IPS-NIHi7 (cell line): ENCODE data around the gene UVRAG.
"Not testable (repeated sequence)": the region's sequence is repeated elsewhere in the genome, so short reads cannot be mapped to it uniquely, and the experiment has no call there.

Source experiments
- DNase-seq: peaks from one replicate; pipeline ENCODE4 v3.0.0; 2012; ENCODE audit warnings: mixed read lengths; ENCODE audit errors: extremely low spot score

UVRAG gene

GRCh38 chr11:75913984-75914383 is 99.0 kb downstream of the UVRAG start:
- no peak for DNase-seq

- DNase-seq, result no peak
Observed at GRCh38 chr11:75916882-75917281, 101.9 kb downstream of the UVRAG start.

GRCh38 chr11:75918331-75918730 is 103.3 kb downstream of the UVRAG start:
- no peak for DNase-seq

GRCh38 chr11:75919525-75919924 is 104.5 kb downstream of the UVRAG start:
- no peak for DNase-seq

- no peak for DNase-seq
Observed at GRCh38 chr11:75920848-75921247, 105.8 kb downstream of the UVRAG start.

GRCh38 chr11:75921808-75922207 is 106.8 kb downstream of the UVRAG start:
- no peak for DNase-seq

GRCh38 chr11:75924966-75925784 is 110.2 kb downstream of the UVRAG start:
- DNase-seq, result no peak

GRCh38 chr11:75925785-75926164 is 110.8 kb downstream of the UVRAG start:
- DNase-seq, result no peak

GRCh38 chr11:75929706-75930105 is 114.7 kb downstream of the UVRAG start:
- no peak for DNase-seq

GRCh38 chr11:75930534-75930933 is 115.5 kb downstream of the UVRAG start:
- DNase-seq, result no peak

GRCh38 chr11:75931124-75931523 is 116.1 kb downstream of the UVRAG start:
- DNase-seq, result no peak

- not testable (repeated sequence) for DNase-seq
Observed at GRCh38 chr11:75933736-75934135, 118.7 kb downstream of the UVRAG start.

- DNase-seq, result no peak
Observed at GRCh38 chr11:75934851-75935250, 119.8 kb downstream of the UVRAG start.

GRCh38 chr11:75938543-75938942 is 123.5 kb downstream of the UVRAG start:
- DNase-seq, result no peak

- DNase-seq, result no peak
Observed at GRCh38 chr11:75939516-75939915, 124.5 kb downstream of the UVRAG start.

GRCh38 chr11:75939992-75940391 is 125.0 kb downstream of the UVRAG start:
- no peak for DNase-seq

- DNase-seq, result no peak
Observed at GRCh38 chr11:75940911-75941310, 125.9 kb downstream of the UVRAG start.

GRCh38 chr11:75944515-75944914 is 129.5 kb downstream of the UVRAG start:
- DNase-seq, result no peak

GRCh38 chr11:75945446-75945845 is 130.4 kb downstream of the UVRAG start:
- DNase-seq, result no peak

- DNase-seq, result no peak
Observed at GRCh38 chr11:75945947-75946346, 130.9 kb downstream of the UVRAG start.

GRCh38 chr11:75946531-75947530 is 131.8 kb downstream of the UVRAG start:
- DNase-seq, result peak; percentile 11

GRCh38 chr11:75949023-75949672 is 134.1 kb downstream of the UVRAG start:
- no peak for DNase-seq
